ENCODE data around the gene CNOT11. TPM values are rescaled to one million over a fixed set of nuclear protein-coding genes. Genes with fewer than 3 reads are reported as not detected.
A peak's percentile ranks its signal among the peaks of the same experiment; 100 is the strongest.

Gene CNOT11
- total RNA-seq, 2 donors from 2014 or later, result 41.0 to 41.4 TPM

GRCh38 chr2:101302016-101302415, 49.3 kb downstream of the CNOT11 start:
- H3K4me3 ChIP-seq, result no peak overlapping the region
- intact Hi-C loops (cut with DNase I), result no loop called here
- peaks cover 18% of the 10 kb centered on the region for H3K4me1 ChIP-seq (replicated peaks)
- peak overlapping the region in 1 of 2 donors; percentile 26 for H3K27ac ChIP-seq
- 47% methylated on average over 4 of the region's 4 CpGs for WGBS
- no peaks in the 10 kb centered on the region for H3K27me3 ChIP-seq (replicated peaks; ENCODE audit: insufficient read depth)
- no peaks in the 10 kb centered on the region for H3K36me3 ChIP-seq
- peak; percentile 57 for DNase-seq (ENCODE audit: low spot score)
- no peak for TF ChIP-seq POLR2A (IDR thresholded peaks at IDR 0.05)
- TF ChIP-seq CTCF (IDR thresholded peaks at IDR 0.05), result no peak
- peak; percentile 84 for TF ChIP-seq POLR2AphosphoS5 (IDR thresholded peaks at IDR 0.05)
- H3K9me3 ChIP-seq, result no peaks in the 10 kb centered on the region

- intact Hi-C loops (cut with DNase I), result no loop called here
- DNase-seq (ENCODE audit: low spot score), result no peak
- WGBS, result 42% methylated on average over 1 of the region's 1 CpG
- Histone ChIP-seq H3K4me1 (replicated peaks) (peaks cover 18% of the 10 kb centered on the region), H3K36me3 (no peaks in the 10 kb centered on the region), H3K27me3 (replicated peaks; ENCODE audit: insufficient read depth) (no peaks in the 10 kb centered on the region), H3K4me3 (no peak overlapping the region), H3K9me3 (no peaks in the 10 kb centered on the region), H3K27ac (no peak overlapping the region)
- TF ChIP-seq POLR2A (IDR thresholded peaks at IDR 0.05), result no peak
- TF ChIP-seq CTCF (IDR thresholded peaks at IDR 0.05), result no peak
- TF ChIP-seq POLR2AphosphoS5 (IDR thresholded peaks at IDR 0.05), result no peak
These were observed 51.0 kb downstream of the CNOT11 start for GRCh38 chr2:101303688-101304087.

GRCh38 chr2:101305035-101305434, 52.3 kb downstream of the CNOT11 start:
- H3K4me3 ChIP-seq, result no peak overlapping the region
- intact Hi-C loops (cut with DNase I), result no loop called here

GRCh38 chr2:101305492-101306078, 52.9 kb downstream of the CNOT11 start:
- peak overlapping the region in 1 of 2 donors; percentile 99 for H3K4me3 ChIP-seq
- 69% methylated on average over 7 of the region's 7 CpGs for WGBS
- no peaks in the 10 kb centered on the region for H3K36me3 ChIP-seq
- no peaks in the 10 kb centered on the region for H3K27me3 ChIP-seq (replicated peaks; ENCODE audit: insufficient read depth)
- TF ChIP-seq CTCF (IDR thresholded peaks at IDR 0.05), result no peak
- TF ChIP-seq POLR2A (IDR thresholded peaks at IDR 0.05), result no peak
- no peak for TF ChIP-seq POLR2AphosphoS5 (IDR thresholded peaks at IDR 0.05)
- H3K9me3 ChIP-seq, result no peaks in the 10 kb centered on the region
- DNase-seq (ENCODE audit: low spot score), result no peak
- intact Hi-C loops (cut with DNase I), result no loop called here
- H3K4me1 ChIP-seq (replicated peaks), result peaks cover 18% of the 10 kb centered on the region
- no peak overlapping the region for H3K27ac ChIP-seq

More at GRCh38 chr2:101305035-101305434, 52.3 kb downstream of the CNOT11 start:
- TF ChIP-seq CTCF (IDR thresholded peaks at IDR 0.05), result no peak
- TF ChIP-seq POLR2A (IDR thresholded peaks at IDR 0.05), result no peak
- TF ChIP-seq POLR2AphosphoS5 (IDR thresholded peaks at IDR 0.05), result no peak
- H3K27me3 ChIP-seq (replicated peaks; ENCODE audit: insufficient read depth), result no peaks in the 10 kb centered on the region
- no peak overlapping the region for H3K27ac ChIP-seq
- DNase-seq (ENCODE audit: low spot score), result no peak
- 92% methylated on average over 4 of the region's 4 CpGs for WGBS
- peaks cover 18% of the 10 kb centered on the region for H3K4me1 ChIP-seq (replicated peaks)
- H3K36me3 ChIP-seq, result no peaks in the 10 kb centered on the region
- H3K9me3 ChIP-seq, result no peaks in the 10 kb centered on the region

- TF ChIP-seq CTCF (IDR thresholded peaks at IDR 0.05) (no peak), POLR2A (IDR thresholded peaks at IDR 0.05) (no peak), POLR2AphosphoS5 (IDR thresholded peaks at IDR 0.05) (no peak)
- Histone ChIP-seq H3K27me3 (replicated peaks; ENCODE audit: insufficient read depth) (no peaks in the 10 kb centered on the region), H3K4me3 (peak overlapping the region; percentile 96 to 99), H3K36me3 (no peaks in the 10 kb centered on the region), H3K27ac (peak overlapping the region; percentile 87 to 91), H3K4me1 (replicated peaks) (peaks cover 17% of the 10 kb centered on the region), H3K9me3 (no peaks in the 10 kb centered on the region)
- WGBS, result 58% methylated on average over 7 of the region's 7 CpGs
- intact Hi-C loops (cut with DNase I), result no loop called here
- DNase-seq (ENCODE audit: low spot score), result no peak
These were observed 53.7 kb downstream of the CNOT11 start for GRCh38 chr2:101306410-101306809.
